Suppressor macrophage treated with lipopolysaccharide for 1 hour (primary cell): ENCODE data around the gene PTPRD.

Experiments used
- DNase-seq, 3 donors: peaks; one replicate each; pipeline ENCODE4 v3.0.0-alpha.2; 2020 to 2022

Gene PTPRD

DNA sequence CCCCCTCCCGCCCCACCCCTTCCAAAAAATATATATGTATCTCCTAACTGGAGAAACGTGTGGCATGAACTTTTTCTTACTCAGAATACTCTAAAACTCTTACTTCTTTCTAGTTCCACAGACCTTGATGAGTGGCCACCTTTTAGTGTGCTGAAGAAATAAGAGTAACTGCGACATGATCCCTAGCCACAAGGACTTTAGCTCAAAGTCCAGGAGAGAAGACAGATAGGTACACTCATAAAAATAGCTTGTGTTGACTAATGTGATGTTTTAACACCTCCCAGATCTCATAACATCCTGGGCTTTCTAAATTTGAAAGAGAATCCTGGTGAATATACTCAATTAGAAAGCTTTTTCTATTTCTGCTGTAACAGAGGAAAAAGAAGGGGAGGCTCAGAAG, 1808.2 kb downstream of the PTPRD start:
- no peak for DNase-seq

GRCh38 chr9:8802242-8802641, 1810.6 kb downstream of the PTPRD start:
- DNase-seq: no peak

- no peak for DNase-seq
These were observed 1812.6 kb downstream of the PTPRD start for GRCh38 chr9:8800196-8800595.

- DNase-seq: no peak
These were observed 1813.2 kb downstream of the PTPRD start for GRCh38 chr9:8799615-8800014.

GRCh38 chr9:8799206-8799605, 1813.6 kb downstream of the PTPRD start:
- no peak for DNase-seq

GRCh38 chr9:8784838-8785237, 1828.0 kb downstream of the PTPRD start:
- DNase-seq: no peak

GRCh38 chr9:8783941-8784340, 1828.9 kb downstream of the PTPRD start:
- no peak for DNase-seq

- DNase-seq: no peak
These were observed 1830.6 kb downstream of the PTPRD start for GRCh38 chr9:8782237-8782636.

GRCh38 chr9:8781458-8781857, 1831.3 kb downstream of the PTPRD start:
- no peak for DNase-seq

DNA sequence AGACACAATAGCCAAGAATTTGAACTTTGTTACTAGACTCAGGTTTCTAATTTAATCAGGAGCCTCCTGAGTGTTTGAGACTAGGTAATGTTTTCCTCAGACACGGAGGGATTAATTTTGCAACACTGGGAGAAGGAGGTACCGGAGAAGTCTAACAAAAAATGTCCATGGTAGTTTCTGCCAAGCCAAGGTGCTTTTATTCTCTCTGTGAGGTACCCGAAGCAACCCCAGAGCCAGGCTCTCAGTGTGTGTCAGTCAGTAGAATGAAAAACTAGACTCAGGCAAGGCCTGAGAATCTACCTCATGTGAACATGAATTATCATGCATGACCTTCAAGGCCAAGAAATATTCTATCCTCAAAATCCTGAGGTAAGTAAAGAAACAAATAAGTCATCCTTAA, 1832.4 kb downstream of the PTPRD start:
- DNase-seq: no peak

DNA sequence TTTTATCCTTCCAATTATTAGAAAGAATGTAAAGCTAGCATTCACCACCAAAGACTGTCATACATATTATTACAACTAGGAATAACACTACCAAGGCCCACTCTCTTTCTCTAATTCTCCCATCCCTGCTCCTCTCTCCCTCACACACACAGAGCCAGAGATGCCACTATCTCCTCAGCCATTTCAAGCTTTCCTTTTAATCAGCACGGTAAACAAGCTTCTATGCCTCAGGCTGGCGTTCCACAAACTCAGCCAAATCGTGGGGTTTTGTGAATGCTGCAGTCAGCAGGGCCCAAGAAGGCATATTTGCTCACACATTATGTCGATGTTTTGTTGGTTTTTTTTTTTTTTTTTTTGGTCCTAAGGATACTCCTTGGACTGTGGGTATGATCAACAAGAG, 1833.3 kb downstream of the PTPRD start:
- no peak for DNase-seq

- DNase-seq: no peak
These were observed 1834.4 kb downstream of the PTPRD start for GRCh38 chr9:8778356-8778755.

DNA sequence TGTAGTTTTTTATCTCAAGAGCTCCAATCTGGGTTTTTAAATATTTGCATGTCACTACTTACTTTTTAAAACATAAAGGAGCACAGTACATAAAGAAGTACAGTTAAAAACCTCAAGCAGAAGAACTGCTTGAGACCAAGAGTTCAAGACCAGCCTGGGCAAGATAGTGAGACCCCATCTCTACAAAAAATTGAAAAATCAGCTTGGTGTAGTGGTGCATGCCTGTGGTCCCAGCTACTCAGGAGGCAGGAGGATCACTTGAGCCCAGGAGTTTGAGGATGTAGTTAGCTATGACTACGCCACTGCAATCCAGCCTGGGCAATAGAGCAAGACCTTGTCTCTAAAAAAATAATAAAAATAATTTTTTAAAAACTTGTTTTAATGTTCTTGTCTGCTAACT, 1840.5 kb downstream of the PTPRD start:
- DNase-seq: no peak

DNA sequence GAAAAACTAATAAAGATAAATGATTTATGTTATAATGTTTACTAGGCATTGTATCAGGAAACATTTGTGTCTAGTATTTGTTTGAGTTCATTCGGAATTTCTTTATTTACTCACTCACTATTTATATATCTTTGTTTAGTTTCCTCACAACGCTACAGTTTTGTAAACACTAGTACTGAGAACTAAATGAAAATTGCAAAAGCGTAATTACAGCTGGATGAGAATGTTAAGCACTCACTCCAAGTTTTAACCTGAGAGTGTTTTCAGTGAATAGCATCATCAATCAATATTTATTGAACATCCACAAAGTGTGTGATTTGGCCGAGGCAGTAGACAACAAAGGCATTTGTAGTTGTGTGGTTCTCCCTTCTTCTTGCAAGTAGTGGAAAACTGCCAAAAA, 1843.6 kb downstream of the PTPRD start:
- no peak for DNase-seq

DNA sequence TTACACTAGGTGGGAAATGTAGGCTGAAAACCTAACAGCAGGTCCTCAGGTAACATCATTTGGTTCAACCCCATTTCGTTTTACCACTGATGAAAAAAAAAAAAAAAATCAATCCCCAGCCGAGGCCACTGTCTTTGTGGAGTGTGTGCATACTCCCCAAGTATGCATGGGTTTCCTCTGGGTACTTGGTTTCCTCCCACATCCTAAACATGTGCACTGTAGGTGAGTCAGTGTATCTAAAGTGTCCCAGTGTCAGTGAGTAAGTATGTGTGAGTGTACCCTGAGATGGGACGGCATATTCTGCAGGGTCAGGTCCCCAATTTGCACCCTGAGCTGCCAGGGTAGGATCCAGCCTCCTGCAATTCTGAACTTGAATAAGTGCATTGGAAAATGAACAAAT, 1846.7 kb downstream of the PTPRD start:
- DNase-seq: no peak

DNA sequence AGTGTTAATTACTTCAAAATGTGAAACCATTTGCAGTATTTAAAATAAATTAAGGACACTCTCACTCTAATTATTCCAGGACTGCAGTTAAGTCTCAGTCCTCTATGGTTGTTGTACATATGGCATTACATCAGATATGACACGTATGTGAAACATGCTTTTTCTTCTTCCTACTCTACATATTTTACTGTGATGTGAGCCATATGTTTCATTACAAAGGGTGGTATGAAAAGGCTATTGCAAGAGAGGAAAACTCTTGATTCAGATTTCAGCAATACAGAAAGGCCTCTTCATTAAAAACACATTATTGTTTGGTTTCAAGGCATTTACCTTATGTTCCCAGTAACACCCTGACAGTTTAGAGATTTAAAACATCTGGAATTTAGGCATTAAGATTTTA, 1848.8 kb downstream of the PTPRD start:
- DNase-seq: no peak

GRCh38 chr9:8762479-8763085, 1850.2 kb downstream of the PTPRD start:
- DNase-seq: no peak

DNA sequence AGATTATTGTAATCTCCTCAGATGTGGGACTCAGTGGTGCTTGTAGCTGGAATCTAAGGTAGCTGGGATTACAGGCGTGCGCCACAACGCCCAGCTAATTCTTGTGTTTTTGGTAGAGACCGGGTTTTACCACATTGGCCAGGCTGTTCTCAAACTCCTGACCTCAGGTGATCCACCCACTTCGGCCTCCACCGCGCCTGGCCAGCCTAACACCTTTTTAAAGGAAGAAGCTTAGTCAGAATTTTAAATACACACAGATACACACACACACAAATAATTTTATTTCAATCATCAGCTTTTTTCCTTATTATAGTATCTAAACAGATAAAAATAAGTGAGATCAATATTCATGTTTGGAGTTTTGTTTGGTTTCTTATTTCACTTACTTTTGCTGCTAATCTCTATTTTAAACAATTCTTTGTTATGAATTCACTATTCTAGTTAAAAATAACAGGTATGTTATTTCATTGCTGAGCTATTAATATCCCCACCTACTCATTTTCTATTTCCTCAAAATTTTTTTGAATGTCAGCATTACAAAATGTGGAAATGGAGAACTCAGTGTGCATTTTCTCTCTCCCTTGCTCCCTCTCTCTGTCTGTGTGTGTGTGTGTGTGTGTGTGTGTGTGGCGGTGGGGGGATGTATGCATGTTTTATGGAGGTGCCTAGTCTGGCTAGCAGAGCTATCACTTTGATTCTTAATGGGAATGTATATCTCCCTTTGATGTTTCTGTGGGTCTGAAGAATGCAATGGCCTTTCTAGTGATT, 1852.6 kb downstream of the PTPRD start:
- DNase-seq: peak; percentile 3 to 53 (median 36)

- no peak for DNase-seq
These were observed 1854.9 kb downstream of the PTPRD start for GRCh38 chr9:8757881-8758280.

GRCh38 chr9:8754751-8755150, 1858.1 kb downstream of the PTPRD start:
- DNase-seq: no peak

GRCh38 chr9:8751406-8751930, 1861.3 kb downstream of the PTPRD start:
- no peak for DNase-seq

GRCh38 chr9:8750639-8751051, 1862.2 kb downstream of the PTPRD start:
- no peak for DNase-seq

DNA sequence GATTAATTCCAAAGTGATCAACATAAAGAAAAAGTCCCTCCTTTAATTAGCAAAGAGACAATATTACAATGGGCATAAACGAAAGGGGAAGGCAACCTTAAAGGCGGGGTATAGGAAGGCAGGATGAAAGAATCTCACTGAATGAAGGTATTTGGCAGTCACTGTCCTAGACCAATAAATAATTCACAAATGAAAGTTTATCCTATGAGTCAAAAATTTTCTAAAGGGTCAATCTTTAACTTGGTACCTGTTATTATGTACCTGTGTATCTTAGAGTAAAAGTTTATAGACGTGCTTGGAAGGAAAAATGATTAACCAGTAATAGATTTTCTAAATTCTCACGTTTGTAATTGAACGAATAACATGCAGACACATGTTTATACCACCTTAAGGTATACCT, 1867.5 kb downstream of the PTPRD start:
- DNase-seq: no peak

DNA sequence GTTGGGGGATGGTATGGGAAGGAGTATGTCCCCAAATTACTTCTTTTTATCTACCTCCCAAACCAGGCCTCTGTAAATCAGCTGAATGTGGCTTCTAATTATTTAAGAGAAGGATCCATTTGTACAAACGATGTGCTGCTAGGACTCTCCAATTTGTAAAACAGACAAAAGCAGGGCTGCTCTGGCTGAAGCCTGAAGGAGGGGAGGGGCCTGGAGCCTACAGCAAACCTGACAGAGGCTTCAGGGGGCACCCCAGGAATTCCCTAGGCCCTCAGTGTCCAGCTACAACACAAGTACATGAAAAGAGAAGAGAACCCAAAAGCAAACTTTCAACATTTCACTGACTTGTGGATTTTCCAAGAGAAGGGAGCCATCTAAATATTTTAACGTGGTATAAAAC, 1873.9 kb downstream of the PTPRD start:
- DNase-seq: no peak

DNA sequence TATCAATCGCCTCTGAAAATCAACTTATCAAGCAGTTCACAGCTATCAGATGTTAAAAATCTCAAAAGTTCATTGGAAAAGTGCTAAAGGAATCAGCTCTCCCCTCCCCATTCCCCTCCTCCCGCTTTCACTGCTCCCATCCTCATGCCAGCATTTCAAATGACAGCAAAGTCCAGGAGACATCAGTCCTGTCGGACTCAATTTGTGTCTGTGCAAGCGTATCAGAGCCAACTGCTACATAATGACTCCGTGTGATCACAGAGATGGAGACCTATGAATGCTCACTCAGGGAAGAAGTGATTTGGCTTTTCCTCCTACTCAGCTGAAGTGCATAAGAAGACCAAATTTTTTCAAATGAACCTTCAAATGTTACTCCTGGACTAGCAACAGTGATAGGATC, 1876.0 kb downstream of the PTPRD start:
- no peak for DNase-seq
